Glutamatergic neuron (in vitro differentiated cells): Measurements from ENCODE around the gene BACH2. TPM values are rescaled to one million over a fixed set of nuclear protein-coding genes. Genes with fewer than 3 reads are reported as not detected.
"Not testable (repeated sequence)": the region's sequence is repeated elsewhere in the genome, so short reads cannot be mapped to it uniquely, and the experiment has no call there.

Experiments
- DNase-seq: peaks from one replicate; pipeline ENCODE4 v3.0.0; 2022
- H3K27ac Mint-ChIP-seq: one replicate; pipeline ENCODE4 v1.8.0; 2020; ENCODE audit warnings: mild to moderate bottlenecking, mixed read lengths, inconsistent platforms; ENCODE audit not compliant: unreplicated experiment
- H3K27me3 Mint-ChIP-seq: one replicate; pipeline ENCODE4 v1.8.0; 2020; ENCODE audit warnings: mild to moderate bottlenecking, moderate library complexity, mixed read lengths, inconsistent platforms; ENCODE audit not compliant: unreplicated experiment
- H3K36me3 Mint-ChIP-seq: one replicate; pipeline ENCODE4 v1.8.0; 2020; ENCODE audit warnings: mild to moderate bottlenecking, mixed read lengths, inconsistent platforms; ENCODE audit not compliant: unreplicated experiment
- H3K4me1 Mint-ChIP-seq: one replicate; pipeline ENCODE4 v1.8.0; 2020; ENCODE audit warnings: mild to moderate bottlenecking, low read depth, mixed read lengths, inconsistent platforms; ENCODE audit not compliant: unreplicated experiment
- H3K4me3 Mint-ChIP-seq: one replicate; pipeline ENCODE4 v1.8.0; 2020; ENCODE audit warnings: mild to moderate bottlenecking, mixed read lengths, inconsistent platforms; ENCODE audit not compliant: unreplicated experiment
- H3K9me3 Mint-ChIP-seq: one replicate; pipeline ENCODE4 v1.8.0; 2020; ENCODE audit warnings: mild to moderate bottlenecking, moderate library complexity, mixed read lengths, inconsistent platforms; ENCODE audit not compliant: unreplicated experiment
- CTCF ChIP-seq: fragments of 200-600 bp; sonication (generic); IDR thresholded peaks from one replicate; pipeline ENCODE4 v1.5.0; 2021; ENCODE audit not compliant: partially characterized antibody, unreplicated experiment
- total RNA-seq: library from RNA; stranded (reverse); fragmentation: NEBNext Ultra II Directional; extraction: Animal tissue kit (Norgen Biotek cat#: 25700); gene quantifications from one replicate; pipeline ENCODE4 v1.2.1, GENCODE V29; 2021; ENCODE audit not compliant: unreplicated experiment

BACH2 gene
- total RNA-seq, 1 donor from 2014 or later: 96.4 TPM

GRCh38 chr6:90139272-90139817 lies 157.3 kb downstream of the BACH2 start:
- Mint-ChIP-seq H3K27ac (no peak overlapping the region), H3K36me3 (no peaks in the 10 kb centered on the region), H3K9me3 (peaks cover 14% of the 10 kb centered on the region), H3K4me1 (peaks cover 37% of the 10 kb centered on the region), H3K27me3 (no peaks in the 10 kb centered on the region), H3K4me3 (no peak overlapping the region)
- no peak for DNase-seq
- TF ChIP-seq CTCF: no peak

- no peak for TF ChIP-seq CTCF
- Mint-ChIP-seq H3K36me3 (no peaks in the 10 kb centered on the region), H3K4me1 (peaks cover 35% of the 10 kb centered on the region), H3K4me3 (peak overlapping the region; percentile 13), H3K9me3 (peaks cover 16% of the 10 kb centered on the region), H3K27ac (peak overlapping the region; percentile 77), H3K27me3 (no peaks in the 10 kb centered on the region)
- no peak for DNase-seq
These were observed 159.6 kb downstream of the BACH2 start for GRCh38 chr6:90136837-90137568.

- Mint-ChIP-seq H3K4me3 (no peak overlapping the region), H3K27me3 (no peaks in the 10 kb centered on the region), H3K27ac (peak overlapping the region; percentile 1), H3K9me3 (peaks cover 16% of the 10 kb centered on the region), H3K36me3 (no peaks in the 10 kb centered on the region), H3K4me1 (peaks cover 35% of the 10 kb centered on the region)
- no peak for TF ChIP-seq CTCF
- no peak for DNase-seq
These were observed 160.5 kb downstream of the BACH2 start for GRCh38 chr6:90136176-90136575.

GRCh38 chr6:90135667-90136066 lies 161.0 kb downstream of the BACH2 start:
- peaks cover 16% of the 10 kb centered on the region for H3K9me3 Mint-ChIP-seq
- H3K4me3 Mint-ChIP-seq: peak overlapping the region; percentile 26
- no peak for DNase-seq
- no peaks in the 10 kb centered on the region for H3K27me3 Mint-ChIP-seq
- TF ChIP-seq CTCF: no peak
- H3K36me3 Mint-ChIP-seq: no peaks in the 10 kb centered on the region
- peaks cover 35% of the 10 kb centered on the region for H3K4me1 Mint-ChIP-seq
- H3K27ac Mint-ChIP-seq: peak overlapping the region; percentile 1

DNA sequence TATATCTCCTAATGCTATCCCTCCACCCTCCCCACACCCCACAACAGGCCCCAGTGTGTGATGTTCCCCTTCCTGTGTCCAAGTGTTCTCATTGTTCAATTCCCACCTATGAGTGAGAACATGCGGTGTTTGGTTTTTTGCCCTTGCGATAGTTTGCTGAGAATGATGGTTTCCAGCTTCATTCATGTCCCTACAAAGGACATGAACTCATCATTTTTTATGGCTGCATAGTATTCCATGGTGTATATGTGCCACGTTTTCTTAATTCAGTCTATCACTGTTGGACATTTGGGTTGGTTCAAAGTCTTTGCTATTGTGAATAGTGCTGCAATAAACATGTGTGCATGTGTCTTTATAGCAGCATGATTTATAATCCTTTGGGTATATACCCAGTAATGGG lies 163.0 kb downstream of the BACH2 start:
- not testable (repeated sequence) for H3K36me3 Mint-ChIP-seq, DNase-seq, H3K4me3 Mint-ChIP-seq, H3K27me3 Mint-ChIP-seq, H3K27ac Mint-ChIP-seq
- H3K9me3 Mint-ChIP-seq: peaks cover 16% of the 10 kb centered on the region
- H3K4me1 Mint-ChIP-seq: peaks cover 29% of the 10 kb centered on the region
